Eye (tissue), 1 donor: ENCODE results near the gene MED31.
A peak's percentile ranks its signal among the peaks of the same experiment; 100 is the strongest.
"Not testable (repeated sequence)": the region's sequence is repeated elsewhere in the genome, so short reads cannot be mapped to it uniquely, and the experiment has no call there.

Experiments used
- DNase-seq: peaks from one replicate; pipeline ENCODE4 v3.0.0-alpha.2; 2015

MED31 gene

DNA sequence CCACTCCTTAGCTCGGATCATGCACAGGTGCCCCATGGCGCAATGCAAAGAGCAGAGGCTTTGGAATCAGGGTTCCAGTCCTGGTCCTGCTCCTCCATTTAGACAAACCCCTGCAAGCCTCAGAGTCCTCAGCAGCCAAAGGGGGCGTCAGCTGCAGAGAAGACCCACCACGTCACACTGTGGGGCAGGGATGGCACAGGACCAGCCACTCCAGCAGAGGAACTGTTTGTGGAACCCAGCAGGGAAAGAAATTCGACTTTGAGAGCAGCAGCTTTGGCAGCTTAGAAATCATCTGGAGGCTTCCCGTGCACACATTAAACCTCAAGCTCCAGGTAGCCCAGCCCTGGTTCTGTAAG is 25.4 kb upstream of the MED31 start:
- no peak for DNase-seq

DNA sequence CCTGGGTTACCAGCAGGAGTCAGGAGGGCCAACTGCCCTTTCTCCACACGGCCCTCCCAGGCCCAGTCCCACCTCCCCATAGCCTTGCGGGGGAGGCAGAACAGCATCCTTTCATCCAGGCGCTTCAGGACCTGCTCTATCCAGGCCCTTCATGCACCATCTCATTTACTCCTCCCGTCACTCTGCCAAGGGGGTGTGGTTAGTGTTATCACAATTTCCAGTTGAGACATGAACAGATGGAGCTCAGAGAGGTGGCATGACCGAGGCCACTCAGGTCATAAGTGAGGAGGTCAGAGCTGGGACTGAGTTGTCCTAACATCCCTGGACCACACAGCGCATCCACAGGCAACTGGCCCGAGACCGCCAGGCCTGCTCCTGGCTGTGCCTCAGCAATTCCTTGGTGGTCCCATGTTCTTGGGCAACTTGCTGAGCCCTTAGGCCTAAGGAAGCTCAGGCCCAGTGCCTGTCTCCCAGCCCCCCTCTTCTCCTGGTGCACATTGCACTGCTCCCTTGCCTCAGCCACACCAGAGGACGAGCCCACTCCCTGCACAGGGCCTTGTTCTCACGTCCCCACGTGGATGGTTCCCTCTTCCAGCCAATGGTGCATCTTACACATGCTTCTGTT is 23.9 kb upstream of the MED31 start:
- no peak for DNase-seq

DNA sequence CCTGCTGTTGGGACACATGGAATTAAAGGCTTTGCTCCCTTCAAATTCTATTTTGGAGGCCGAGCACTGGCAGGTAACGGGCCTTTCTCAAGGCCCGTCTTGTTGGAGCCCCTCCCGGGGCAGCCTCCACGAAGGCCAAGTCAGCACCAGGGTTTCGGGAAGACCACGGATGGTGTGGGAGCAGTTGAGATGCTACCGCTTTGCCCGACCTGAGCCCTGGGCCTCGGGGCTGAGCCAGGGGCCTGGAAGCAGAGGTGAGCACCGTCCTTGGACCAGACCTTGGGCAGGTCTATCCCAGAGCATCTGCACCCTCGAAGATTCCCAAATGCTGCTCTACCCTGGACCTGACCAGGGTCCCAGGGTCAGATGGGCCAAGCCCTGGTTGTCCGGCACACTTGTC is 23.2 kb upstream of the MED31 start:
- no peak for DNase-seq

DNA sequence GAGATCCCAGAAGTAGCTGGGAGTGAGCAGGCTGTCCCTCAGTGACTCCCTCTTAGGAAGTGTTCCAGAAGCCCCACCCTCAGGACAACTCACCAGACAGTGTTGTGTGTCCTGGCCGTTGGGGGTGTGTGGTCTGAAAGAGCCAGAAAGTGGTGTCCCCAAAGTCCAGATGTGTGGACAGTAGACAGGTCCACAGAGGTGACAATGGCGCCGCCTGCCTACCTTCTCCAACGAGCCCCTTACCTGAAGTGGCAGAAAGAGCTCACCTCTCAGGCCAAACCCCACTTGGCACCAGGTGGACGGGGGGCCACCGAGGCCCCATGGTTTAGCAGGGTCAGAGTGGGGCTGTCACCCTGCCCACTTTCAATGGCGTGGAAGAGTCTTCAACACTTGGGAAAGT is 20.0 kb upstream of the MED31 start:
- DNase-seq = no peak

DNA sequence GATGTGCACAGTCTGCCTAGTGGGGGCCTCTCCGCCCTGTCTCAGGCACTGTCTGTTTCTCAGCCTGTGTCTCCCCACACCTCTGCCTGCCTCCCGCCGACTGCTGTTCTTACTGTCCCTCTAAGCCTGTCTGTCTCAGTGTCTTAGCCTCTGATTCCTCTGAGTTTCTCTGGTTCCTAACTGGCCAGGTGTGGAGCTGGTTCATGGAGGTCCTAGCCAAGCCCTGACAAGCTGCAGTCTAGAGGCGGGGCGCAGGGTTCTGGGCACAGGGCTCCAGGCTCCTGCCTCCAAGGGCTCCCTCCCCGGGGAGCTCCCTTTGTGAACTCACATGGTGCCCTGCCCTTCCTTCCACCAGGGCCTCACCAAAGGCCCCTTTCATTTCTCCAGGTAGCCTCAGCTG is 19.6 kb upstream of the MED31 start:
- DNase-seq = no peak

DNA sequence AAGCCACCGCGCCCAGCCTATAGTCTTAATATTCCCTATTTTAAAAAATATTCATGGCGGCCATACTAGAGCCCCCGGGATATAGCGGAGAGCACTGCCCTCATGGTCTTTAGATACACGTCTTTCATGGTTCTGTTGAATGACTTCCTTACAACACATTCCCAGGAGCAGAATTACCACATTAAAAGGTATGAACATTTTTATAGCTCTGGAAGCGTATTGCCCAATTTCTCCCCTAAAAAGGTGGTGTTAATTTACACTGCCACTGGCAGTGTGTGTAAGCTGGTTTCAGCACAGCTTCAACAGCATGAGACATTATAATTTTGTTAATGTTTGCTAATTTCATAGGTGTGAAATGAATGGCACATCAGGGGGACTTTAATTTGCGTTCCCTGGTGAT is 19.2 kb upstream of the MED31 start:
- no peak for DNase-seq

DNA sequence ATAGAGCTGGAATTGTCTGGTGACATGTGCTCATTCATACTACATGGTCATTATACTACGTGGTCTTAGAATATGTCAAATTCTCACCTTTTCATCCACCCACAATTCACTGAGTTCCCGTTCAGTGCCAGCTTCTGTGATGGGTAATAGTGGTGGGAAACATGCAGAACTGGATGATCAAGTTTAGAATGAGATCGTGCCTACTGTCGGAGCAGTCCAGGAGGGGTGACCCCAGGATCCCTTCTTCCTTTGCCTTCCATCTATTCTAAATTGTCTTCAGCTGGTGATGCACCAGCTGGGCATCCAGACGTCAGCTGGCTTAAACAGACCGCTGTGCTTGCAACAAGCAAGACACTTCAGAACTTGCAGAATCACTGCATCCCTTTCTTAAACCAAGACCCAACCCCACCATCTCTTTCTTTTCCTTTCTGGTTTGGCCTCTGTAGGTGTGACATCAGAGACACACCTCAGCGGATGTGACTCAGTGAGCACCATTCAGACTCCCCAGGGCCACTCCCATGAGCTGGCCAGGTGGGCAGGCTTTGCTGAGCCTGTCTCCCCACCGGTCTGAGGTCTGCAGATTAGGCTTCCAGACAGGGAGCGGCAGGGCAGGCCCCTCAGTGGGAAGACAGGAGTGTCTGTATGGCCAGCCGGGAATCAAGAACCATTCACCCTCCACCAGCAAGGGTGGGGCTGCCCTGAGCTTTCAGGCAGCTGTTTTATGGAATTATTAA is 18.2 kb upstream of the MED31 start:
- DNase-seq = no peak

DNA sequence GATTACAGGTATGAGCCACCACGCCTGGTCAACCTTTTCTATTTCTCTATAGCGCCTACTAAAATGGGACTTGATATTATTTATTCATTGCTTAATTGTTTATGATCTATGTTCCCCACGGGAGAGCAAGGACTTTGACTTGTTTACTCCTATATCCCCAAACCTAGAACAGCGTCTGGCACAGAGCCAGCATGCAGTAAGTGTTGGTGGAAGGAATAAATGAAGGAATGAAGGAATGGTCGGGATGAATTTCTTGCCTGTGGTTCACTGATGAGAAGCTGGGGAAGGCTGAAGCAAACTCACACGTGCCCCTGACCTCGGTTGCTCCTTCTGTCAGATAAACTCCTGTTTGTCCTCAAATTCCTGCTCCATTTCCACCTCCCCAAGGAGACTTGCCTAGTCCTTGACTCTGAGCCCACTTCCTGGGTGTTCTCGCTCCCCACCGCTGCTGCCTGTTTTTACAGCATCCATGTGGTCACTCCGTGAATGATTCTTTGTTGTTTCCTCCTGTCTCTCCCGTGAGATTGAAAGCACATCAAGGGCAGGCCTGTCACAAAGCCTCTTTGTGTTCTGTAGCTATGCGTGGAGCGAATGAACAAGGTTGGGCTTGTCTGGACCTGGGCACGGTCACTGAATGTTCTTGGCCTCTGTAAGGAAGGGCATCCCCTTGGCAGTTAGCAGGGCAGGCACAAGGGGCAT is 17.5 kb upstream of the MED31 start:
- DNase-seq = no peak

DNA sequence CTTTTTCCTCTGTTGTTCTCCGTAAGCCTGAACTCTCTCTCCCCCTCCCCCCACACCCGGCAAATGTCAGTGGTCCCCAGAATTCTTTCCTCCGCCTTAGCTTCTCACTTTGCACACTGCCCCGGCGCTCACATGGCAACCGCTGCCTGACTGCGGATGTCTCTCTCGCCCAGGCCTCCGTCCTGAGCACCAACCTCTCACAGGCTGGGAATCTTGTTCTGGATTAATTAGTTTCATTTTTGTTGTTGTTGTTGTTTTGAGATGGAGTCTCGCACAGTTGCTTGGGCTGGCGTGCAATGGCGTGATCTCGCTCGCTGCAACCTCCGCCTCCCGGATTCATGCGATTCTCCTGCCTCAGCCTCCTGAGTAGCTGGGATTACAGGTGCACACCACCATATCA is 16.8 kb upstream of the MED31 start:
- no peak for DNase-seq

DNA sequence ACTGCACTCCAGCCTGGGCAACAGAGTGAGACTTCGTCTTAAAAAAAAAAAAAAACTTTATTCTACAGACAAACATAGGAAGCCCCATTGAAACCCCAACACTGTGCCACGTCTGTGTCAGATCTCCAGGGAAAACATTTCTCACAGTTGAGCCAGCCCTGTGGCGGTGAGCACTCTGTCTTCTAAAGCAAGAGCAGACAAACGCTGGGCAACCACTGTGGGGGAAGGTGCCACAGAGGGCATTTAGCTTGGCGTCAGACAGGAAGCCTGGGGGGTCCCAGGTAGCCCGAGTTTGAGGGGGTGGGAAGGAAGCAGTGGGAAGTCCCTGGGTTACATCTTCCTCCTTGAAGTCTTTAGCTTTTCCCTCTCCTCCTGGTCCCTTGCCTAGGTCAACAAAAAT is 16.1 kb upstream of the MED31 start:
- DNase-seq = no peak

DNA sequence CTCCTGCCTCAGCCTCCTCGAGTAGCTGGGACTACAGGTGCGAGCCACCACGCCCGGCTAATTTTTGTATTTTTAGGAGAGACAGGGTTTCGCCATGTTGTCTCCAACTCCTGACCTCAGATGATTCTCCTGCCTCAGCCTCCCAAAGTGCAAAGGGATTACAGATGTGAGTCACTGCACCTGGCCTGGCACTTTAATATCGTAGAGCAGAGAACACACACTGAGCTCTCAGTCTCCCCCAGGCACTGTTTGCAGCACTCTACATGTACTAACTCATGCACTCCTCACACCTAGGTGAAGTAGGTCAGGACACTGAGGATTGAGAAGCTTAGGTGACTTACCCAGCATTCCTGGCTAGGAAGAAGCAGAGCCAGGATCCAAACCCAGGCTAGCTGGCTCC is 15.2 kb upstream of the MED31 start:
- DNase-seq = no peak

DNA sequence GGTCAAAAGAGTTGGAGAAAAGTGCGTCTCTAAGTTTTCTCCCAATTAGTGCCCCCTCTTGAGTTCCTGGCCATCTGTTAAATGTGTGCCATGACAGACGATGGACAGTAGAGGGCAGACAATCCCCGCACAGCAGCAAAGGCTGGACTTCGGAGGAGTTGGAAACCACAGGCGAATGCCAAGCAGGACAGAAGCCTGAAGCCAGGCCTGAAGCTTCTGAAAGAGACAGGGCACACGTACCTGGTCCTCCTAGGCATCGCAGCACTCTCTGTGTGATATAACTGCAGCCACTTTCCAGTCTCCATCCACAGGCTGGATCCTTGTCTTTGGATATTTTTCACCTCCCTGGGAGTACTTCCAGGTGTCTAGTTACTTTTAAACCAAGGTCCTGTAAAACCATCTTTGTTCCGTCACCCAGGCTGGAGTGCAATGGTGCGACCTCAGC is 14.7 kb upstream of the MED31 start:
- DNase-seq = peak; percentile 93

DNA sequence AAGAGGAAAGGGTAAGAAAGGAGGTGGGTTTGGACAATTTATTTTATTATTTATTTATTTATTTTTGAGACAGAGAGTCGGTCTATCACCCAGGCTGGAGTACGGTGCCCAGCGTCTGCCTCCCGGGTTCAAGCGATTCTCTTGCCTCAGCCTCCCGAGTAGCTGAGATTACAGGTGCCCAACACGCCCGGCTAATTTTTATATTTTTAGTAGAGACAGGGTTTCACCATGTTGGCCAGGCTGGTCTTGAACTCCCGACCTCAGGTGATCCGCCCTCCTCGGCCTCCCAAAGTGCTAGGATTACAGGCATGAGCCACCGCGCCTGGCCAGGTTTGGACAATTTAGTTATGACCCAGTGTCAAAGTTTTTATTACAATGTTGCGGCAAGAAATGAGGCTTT is 11.8 kb upstream of the MED31 start:
- not testable (repeated sequence) for DNase-seq

DNA sequence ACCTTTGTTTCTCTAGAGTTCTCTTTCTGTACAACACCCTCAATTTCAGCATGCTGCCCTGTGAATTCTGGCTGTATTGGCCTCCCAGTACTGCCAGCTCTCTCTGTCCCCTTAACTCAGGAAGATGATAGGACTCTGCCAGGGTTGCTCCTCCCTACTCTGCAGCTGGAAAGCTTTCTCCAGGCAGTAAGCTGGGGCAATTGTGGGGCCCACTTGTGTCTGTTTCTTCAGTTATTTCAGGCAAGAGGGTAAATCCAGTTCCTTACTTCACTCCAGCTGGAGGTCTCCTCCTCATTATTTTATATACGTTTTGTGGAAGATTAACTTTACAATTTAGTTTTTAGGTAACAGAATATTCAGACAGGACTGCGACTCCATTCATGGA is 10.1 kb upstream of the MED31 start:
- DNase-seq = no peak

DNA sequence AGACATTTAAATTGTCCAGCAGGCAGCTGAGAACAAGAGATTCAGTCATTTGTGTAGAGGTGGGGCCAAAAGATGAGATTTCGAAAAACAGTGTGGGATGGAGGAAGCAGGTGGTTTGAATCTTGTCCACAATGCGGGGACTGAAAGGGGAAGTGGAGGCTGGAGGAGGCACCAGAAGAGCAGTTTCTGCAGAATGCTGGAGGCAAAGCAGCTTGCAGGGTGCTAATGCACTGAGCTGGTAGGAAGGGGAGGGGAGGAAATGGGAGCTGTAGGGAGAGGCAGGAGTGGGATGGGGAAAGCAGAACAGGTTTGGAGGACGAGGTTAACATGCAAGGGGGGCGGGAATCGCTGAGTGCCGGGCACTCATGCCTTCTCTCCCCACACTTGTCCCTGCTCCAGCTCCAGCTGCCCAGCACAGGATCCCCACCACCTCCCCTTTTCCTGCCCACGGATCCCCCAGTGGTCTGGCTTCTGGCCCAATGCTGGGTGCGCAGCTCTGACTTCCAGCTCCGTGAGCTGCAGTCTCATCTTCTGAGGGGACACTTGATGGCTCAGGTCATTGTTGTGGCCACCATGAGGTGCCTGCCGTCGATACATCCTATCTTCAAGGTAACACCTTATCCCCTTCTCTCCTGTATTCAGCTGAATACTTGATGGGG is 9.5 kb upstream of the MED31 start:
- DNase-seq = no peak

DNA sequence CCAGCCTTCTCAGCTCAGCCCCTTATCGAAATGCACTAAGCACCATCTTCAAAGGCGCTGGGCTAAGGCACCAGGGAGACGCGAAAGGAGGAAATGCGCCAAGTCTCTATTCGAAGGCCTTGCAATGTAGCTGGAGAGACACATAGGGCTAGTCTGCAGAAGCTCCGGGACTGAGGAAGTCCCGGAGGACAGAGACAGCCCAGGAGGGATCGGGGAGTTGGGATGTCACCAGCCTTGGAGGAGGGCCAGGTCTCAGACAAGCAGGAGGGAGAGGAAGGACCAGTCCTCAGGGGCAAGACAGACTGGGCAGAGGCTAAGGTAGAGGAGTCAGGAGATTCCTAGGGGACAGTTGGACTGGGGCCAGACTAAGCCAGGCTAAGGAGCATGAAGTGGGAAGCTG is 8.7 kb upstream of the MED31 start:
- DNase-seq = no peak

DNA sequence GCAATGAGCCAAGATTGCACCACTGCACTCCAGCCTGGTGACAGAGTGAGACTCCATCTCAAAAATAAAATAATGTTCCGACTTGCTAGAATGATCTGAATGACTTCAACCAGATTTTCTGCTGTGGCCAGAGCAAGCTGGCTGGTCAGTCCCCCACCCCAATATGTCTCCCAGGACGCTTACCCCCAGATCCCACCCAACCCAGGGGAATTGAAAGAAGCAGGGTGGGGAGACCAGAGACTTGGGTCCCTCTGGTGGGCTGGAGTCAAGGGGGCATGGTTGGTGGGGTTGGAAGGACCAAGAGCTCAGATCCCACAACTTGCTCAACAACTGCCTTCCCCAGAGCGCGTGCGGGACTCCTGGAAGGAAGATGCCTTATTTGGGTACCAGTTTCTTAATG is 7.0 kb upstream of the MED31 start:
- DNase-seq = not testable (repeated sequence)

DNA sequence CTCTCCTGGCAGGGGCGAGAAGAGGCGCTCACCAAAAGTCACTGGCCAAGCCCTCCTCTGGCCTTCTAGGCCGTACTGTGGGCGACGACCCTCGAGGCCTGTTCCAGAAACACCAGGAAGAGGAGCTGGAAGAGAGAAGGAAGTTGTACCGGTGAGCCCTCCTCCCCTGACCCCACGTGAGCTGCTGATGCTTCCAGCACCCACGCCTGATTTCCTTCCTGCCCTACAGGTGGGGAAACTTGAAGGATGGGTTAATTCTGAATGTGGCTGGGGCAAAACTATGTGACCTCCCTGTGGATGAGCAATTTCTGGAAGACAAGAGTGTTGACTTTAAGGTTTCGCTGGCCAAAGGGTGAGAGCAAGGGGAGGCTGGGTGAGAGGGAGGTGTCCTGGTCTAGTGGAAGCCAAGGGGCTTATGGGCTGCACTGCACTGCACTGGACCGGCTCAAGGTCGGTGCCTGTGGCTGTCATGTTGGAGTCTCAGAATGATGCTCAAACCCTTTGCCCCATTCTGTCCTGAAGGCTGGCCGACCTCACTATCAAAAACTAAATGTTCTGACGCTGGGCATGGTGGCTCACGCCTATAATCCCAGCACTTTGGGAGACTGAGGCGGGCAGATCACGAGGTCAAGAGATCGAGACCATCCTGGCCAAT is 6.4 kb upstream of the MED31 start:
- no peak for DNase-seq

DNA sequence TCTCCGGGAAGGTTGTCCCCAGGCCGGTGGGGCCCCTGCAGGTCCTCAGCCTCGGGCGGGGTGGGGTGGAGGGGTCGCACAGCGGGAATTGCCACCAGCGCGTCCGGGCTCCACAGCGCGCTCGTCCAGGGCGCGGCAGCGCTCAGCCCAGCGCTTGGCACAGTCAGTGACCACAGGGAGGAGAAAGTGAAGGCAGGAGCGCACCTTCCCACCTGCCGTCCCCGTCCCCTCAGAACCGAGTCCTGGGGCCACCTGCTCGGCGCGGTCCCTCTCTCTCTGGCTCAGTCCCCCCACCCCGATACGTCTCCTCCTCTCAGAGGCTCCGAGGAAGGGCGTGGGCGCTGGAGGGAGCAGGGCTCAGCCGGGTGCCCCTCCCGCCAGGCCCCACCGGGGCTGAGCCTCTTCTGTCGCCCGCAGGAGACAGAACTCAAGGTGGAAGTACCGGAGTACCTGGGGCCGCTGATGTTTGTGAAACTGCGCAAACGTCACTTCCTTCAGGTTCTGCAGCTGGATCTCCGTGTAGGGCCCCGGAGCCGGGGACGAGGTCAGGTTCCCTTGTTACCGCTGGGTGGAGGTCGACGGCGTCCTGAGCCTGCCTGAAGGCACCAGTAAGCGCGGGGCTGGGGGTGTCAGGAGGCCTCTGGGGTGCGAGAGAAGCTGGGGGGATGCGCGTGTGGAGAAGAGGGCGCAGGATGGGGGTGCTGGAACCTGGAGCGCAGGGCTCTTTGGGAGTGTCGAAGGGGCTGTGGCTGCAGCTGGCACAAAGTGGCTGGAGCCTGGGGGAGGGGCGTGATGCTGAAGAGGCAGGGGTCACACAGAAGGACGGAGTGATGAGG is 5.6 kb upstream of the MED31 start:
- DNase-seq = peak; percentile 48

DNA sequence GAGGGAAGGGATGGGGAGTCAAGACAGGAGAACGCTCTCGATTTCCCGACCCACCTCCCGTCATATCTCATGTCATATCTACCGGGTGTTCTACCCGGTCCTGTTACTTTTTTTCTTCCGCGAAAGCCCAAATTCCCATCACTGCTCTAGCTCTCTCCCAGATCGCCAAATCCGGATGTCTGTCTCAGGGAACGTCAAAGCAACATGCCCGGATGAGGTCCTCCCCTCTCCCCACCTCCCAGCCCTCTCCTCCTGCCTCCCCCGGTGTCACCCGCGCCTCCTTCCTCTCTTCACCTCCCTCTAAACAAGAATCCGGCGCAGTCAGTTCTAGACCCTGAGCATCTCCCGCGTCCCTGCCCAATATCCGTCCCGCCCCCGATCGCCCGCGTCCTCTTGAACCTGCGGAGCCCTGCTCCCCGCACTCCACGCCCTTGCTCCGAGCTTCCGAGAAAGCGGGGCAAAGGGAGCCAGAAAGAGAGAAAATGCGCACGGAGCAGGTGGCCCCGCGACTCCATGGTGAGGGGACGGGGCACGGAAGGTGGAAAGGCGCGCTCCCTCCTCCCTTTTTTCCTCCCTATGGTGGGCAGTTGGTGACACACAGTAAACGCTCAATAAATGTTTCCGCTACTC is 4.4 kb upstream of the MED31 start:
- DNase-seq = not testable (repeated sequence)

DNA sequence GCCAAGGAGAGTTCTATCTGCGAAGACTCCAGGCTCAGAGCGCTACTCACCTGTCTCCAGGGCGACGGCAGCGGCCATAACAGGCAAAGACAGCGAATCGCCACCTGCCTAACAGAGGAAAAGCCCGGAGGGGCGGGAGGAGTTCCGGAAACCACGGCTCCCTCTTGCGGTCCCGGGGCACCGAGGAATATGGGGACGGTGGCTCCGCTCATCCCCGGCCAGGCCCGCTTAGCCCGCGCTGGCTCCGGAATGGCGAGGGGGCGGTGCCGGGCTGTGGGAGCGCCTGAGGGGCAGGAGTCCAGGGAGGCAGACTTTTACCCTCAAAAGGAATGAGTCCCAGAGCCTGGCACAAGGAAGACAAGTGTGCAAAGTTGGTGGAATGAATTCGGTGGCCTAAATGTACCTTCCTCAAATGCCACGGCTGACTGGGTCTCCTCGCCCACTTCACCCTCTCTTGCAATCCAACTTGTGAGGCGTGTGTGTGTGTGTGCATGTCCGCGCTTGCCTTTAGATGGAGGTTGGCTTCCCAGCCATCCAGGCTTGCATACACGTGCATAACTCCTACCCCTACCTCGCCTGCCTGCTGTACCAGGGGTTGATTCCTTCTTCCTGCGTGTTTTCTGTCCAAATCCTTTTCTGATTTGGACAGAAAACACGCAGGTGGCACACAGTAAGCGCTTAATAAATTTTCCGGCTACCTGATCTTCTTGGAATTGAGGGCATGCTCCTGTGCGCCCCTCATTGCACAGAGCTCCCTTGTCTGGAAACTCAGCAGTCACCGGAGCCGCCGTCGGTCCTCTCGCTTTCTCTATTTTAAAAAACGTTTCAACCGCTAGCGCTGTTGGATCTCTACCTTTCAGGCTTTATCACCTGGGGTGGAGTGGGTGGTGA is 3.7 kb upstream of the MED31 start:
- peak; percentile 56 for DNase-seq
